Omental fat pad (tissue), 4 donors: ENCODE results near the gene STX3. TPM values are rescaled to one million over a fixed set of nuclear protein-coding genes. Genes with fewer than 3 reads are reported as not detected.

Experiments
- ATAC-seq: fragments of 150-250 bp; one replicate; pipeline ENCODE4 v1.9.1; 2016; ENCODE audit warnings: mild to moderate bottlenecking, moderate library complexity; ENCODE audit not compliant: low FRiP score
- DNase-seq: peaks from one replicate; pipeline ENCODE4 v3.0.0-alpha.2; 2019; ENCODE audit warnings: low spot score
- CTCF ChIP-seq, 3 donors: fragments of 450-650 bp; IDR thresholded peaks; one replicate each; pipeline ENCODE4 v1.5.1; 2016 to 2017; ENCODE audit warnings: antibody characterized with exemption in 3 of 3, mild to moderate bottlenecking in 3 of 3, moderate library complexity in 2 of 3
- total RNA-seq, 4 donors: library from RNA; depleted of rRNA; stranded (reverse); fragments of >200 nt; gene quantifications; one replicate each; pipeline ENCODE4 v1.1.0, GENCODE V29; 2016

The STX3 gene
- total RNA-seq: 10 to 100 TPM; 19.9 to 37.4 (median 31.9) TPM

DNA sequence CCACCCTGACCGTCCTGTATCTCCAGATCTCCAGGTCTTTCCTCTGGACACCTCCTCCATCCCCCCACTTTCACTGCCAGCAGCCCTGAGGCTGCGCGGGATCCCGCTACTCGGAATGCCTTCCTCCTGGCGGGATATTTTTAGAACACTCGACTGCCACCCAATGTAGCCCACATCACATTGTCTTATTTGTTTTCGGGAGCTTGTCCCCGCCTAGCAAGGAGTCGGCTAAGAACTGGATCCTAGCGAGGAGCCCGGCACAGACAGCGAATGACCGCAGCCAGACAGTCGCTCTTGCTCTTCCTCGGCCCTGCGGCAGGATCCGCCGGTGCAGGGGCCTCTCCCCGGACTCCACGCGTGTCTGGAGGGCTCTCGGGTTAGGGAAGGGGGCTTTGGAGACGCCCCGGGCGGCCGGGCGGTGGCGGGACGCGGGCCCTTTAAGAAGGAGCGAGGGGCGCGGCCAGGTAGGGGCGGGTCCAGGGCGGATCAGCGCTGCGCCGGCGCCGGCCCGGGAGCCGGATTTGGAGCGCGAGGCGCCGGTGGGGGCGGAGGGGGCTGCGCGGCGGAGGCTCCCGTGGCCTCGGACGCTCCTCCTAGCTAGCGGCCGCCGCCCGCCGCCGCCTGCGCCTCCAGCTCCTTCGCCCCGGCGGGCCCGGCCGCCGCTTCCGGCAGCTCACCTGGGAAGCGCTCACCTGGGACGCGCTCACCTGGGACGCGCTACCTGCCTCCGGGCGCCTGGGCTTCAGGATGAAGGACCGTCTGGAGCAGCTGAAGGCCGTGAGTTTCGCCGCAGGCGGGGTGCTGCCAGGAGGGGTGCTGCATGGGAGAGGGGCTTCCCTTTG is at the start of gene STX3:
Gene STX3, plus strand, starts transcription at position 518 of the 842 bp plus-strand sequence. Its CDS starts 230 bp downstream, at position 748.
- peak; percentile 80 for ATAC-seq
- no peak for TF ChIP-seq CTCF (IDR thresholded peaks at IDR 0.05)
- no peak for DNase-seq

GRCh38 chr11:59706518-59707285 is 48.5 kb upstream of the STX3 start:
- DNase-seq (no peak), ATAC-seq (no peak)
- TF ChIP-seq CTCF (IDR thresholded peaks at IDR 0.05): no peak

GRCh38 chr11:59707371-59707770 is 47.8 kb upstream of the STX3 start:
- DNase-seq (no peak), ATAC-seq (no peak)
- no peak for TF ChIP-seq CTCF (IDR thresholded peaks at IDR 0.05)

- ATAC-seq (no peak), DNase-seq (no peak)
- no peak for TF ChIP-seq CTCF (IDR thresholded peaks at IDR 0.05)
These were observed 46.6 kb upstream of the STX3 start for GRCh38 chr11:59708537-59708936.

GRCh38 chr11:59710136-59710847 is 44.9 kb upstream of the STX3 start:
- TF ChIP-seq CTCF (IDR thresholded peaks at IDR 0.05): no peak
- no peak for ATAC-seq
- DNase-seq: no peak

GRCh38 chr11:59713745-59714144 is 41.4 kb upstream of the STX3 start, which contains the start of gene OR10V1:
Gene OR10V1, minus strand, starts transcription at chr11:59713845. Its CDS starts 0 bp downstream, at chr11:59713845.
- DNase-seq (no peak), ATAC-seq (no peak)
- no peak for TF ChIP-seq CTCF (IDR thresholded peaks at IDR 0.05)
